ENCODE data around the gene AMOTL1. TPM values are rescaled to one million over a fixed set of nuclear protein-coding genes. Genes with fewer than 3 reads are reported as not detected.
"Not testable (repeated sequence)": the region's sequence is repeated elsewhere in the genome, so short reads cannot be mapped to it uniquely, and the experiment has no call there.

Gene AMOTL1
- total RNA-seq, 2 experiments from 2014 or later, result 3.9 to 4.6 TPM

GRCh38 chr11:94897330-94897768 lies 129.2 kb downstream of the AMOTL1 start:
- H3K4me1 Mint-ChIP-seq, result no peaks in the 10 kb centered on the region

GRCh38 chr11:94907226-94907625 lies 139.1 kb downstream of the AMOTL1 start:
- no peak overlapping the region for H3K27ac Mint-ChIP-seq

More at GRCh38 chr11:94897330-94897768, 129.2 kb downstream of the AMOTL1 start:
- H3K27ac Mint-ChIP-seq, result no peak overlapping the region
- DNase-seq (peak; percentile 53), ATAC-seq (no peak)
- no peaks in the 10 kb centered on the region for H3K36me3 Mint-ChIP-seq
- H3K4me3 Mint-ChIP-seq, result no peak overlapping the region
- H3K9me3 Mint-ChIP-seq (ENCODE audit: low read depth), result no peaks in the 10 kb centered on the region
- peaks cover 13% of the 10 kb centered on the region for H3K27me3 Mint-ChIP-seq
- CTCF ChIA-PET, result interaction anchor here (0.8 to 2.1 kb wide), 11 partner anchors 11 to 381 kb away, joined by 3 to 12 read pairs (median 4); no protein-coding TSS in a partner anchor

DNA sequence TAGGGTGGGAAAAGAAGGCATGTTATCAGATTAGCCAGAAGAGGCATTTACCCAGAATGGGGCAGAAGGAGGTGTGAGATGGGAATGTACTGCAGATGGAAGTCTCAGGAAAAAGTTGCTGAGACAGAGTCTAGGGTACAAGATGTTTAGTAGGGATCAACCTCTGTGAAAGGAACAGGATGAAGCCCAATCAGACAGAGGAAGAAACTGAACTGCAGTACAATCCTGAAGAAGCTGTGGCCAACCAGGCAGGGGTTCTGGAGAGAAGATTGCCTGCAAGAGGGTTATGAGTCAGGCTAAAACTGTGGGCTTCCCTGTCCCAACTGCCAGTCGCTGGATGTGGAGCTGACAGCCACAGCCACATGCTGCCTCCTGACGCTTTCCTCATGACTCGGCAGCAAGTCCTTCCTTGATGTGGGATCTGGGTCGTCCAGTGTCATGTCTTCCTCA lies 141.2 kb downstream of the AMOTL1 start:
- no peaks in the 10 kb centered on the region for H3K27me3 Mint-ChIP-seq
- CTCF ChIA-PET, result interaction anchor here (1.0 kb wide), 1 partner anchor 11 kb away, joined by 3 read pairs; no protein-coding TSS in a partner anchor
- ATAC-seq, result no peak

More at GRCh38 chr11:94907226-94907625, 139.1 kb downstream of the AMOTL1 start:
- CTCF ChIA-PET, result no interaction called here
- no peak overlapping the region for H3K4me3 Mint-ChIP-seq
- no peaks in the 10 kb centered on the region for H3K36me3 Mint-ChIP-seq
- ATAC-seq (no peak), DNase-seq (no peak)
- H3K9me3 Mint-ChIP-seq (ENCODE audit: low read depth), result no peaks in the 10 kb centered on the region
- no peaks in the 10 kb centered on the region for H3K4me1 Mint-ChIP-seq
- H3K27me3 Mint-ChIP-seq, result peaks cover 4% of the 10 kb centered on the region

DNA sequence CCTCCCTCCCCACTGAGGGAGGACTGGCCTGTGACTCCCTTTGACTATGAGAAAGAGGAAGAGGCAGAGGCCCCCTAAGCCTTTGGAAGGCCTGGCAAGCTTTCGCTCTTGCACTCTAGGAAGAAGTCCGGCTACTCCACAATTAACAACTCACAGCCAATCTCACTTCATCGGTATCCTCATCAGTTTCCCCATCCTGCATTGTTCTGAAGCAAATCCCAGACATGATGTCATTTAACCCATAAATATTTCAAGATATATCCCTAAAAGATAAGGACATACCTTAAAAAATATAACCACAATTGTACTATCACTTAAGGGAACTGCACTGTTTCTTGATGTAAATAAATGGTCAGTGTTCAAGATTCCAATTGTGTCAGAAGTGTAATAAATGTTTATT lies 142.1 kb downstream of the AMOTL1 start:
- no peak for ATAC-seq
- no peak for DNase-seq
- CTCF ChIA-PET, result interaction anchor here (1.0 kb wide), 1 partner anchor 12 kb away, joined by 3 read pairs; no protein-coding TSS in a partner anchor
- H3K27me3 Mint-ChIP-seq, result no peaks in the 10 kb centered on the region
- H3K27ac Mint-ChIP-seq, result no peak overlapping the region
- H3K36me3 Mint-ChIP-seq, result no peaks in the 10 kb centered on the region
- no peaks in the 10 kb centered on the region for H3K4me1 Mint-ChIP-seq
- H3K4me3 Mint-ChIP-seq, result no peak overlapping the region
- H3K9me3 Mint-ChIP-seq (ENCODE audit: low read depth), result no peaks in the 10 kb centered on the region

More for the DNA sequence above, 141.2 kb downstream of the AMOTL1 start:
- Mint-ChIP-seq H3K4me1 (no peaks in the 10 kb centered on the region), H3K27ac (no peak overlapping the region), H3K4me3 (no peak overlapping the region), H3K9me3 (ENCODE audit: low read depth) (no peaks in the 10 kb centered on the region), H3K36me3 (no peaks in the 10 kb centered on the region)
- DNase-seq, result no peak

DNA sequence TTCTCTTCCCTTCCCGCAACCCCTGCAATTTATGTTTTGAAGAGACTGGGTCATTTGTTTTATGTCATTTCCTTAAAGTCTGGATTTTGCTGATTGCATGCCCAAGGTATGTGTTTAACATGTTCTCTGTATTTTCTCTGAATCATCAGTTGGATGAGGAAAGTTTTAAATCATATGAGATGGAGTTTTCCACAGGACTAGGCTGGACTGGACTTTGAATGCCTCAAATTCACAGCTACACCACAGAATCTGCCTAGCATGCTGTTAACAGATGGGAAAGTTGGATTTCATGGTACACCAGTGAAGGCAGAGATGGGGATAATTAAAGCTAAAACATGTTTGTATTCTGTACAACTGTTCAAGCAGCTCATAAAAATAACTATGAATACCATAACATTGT lies 142.6 kb downstream of the AMOTL1 start:
- DNase-seq, result no peak
- CTCF ChIA-PET, result interaction anchor here (1.7 kb wide), 1 partner anchor 1554 kb away, joined by 3 read pairs; no protein-coding TSS in a partner anchor
- Mint-ChIP-seq H3K9me3 (ENCODE audit: low read depth) (no peaks in the 10 kb centered on the region), H3K27ac (no peak overlapping the region), H3K27me3 (no peaks in the 10 kb centered on the region), H3K4me1 (no peaks in the 10 kb centered on the region), H3K4me3 (no peak overlapping the region), H3K36me3 (no peaks in the 10 kb centered on the region)
- ATAC-seq, result no peak

DNA sequence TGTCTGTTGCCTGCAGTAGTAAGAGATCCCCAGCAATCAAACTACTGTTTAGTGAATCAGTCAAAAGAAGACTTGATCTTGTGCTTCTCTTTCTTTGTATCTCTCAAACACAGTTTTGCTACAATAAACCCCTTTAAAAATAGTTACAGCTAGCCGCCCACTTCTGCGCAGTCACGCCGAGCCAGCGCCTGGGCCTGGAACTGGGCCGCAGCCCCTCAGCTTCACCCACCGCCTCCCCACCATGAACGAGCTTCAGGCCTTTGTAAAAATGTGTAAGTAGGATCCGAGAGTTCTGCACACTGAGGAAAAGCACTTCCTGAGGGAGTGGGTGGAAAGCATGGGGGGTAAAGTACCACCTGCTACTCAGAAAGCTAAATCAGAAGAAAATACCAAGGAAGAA lies 144.7 kb downstream of the AMOTL1 start:
- DNase-seq (no peak), ATAC-seq (no peak)
- Mint-ChIP-seq H3K27ac (no peak overlapping the region), H3K4me1 (no peaks in the 10 kb centered on the region), H3K4me3 (no peak overlapping the region), H3K36me3 (no peaks in the 10 kb centered on the region), H3K9me3 (ENCODE audit: low read depth) (no peaks in the 10 kb centered on the region), H3K27me3 (no peaks in the 10 kb centered on the region)
- CTCF ChIA-PET, result no interaction called here

DNA sequence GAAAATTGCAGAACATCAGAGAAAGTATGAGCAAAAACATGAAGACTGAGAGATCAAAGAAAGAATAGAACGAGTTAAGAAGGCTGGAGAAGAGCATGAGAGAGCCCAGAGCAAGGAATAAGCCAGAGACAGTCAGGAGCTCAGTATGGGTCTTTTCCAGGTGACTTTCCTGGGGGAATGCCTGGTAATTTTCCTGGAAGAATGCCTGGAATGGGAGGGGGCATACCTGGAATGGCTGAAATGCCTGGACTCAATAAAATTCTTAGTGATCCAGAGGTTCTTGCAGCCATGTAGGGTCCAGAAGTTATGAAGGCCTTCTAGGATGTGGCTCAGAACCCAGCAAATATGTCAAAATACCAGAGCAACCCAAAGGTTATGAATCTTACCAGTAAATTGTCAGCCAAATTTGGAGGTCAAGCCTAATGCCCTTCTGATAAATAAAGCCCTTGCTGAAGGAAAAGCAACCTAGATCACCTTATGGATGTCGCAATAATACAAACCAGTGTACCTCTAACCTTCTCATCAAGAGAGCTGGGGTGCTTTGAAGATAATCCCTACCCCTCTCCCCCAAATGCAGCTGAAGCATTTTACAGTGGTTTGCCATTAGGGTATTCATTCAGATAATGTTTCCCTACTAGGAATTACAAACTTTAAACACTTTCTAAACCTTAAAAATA lies 145.7 kb downstream of the AMOTL1 start:
- DNase-seq; H3K27ac Mint-ChIP-seq; H3K27me3 Mint-ChIP-seq; H3K36me3 Mint-ChIP-seq; H3K4me3 Mint-ChIP-seq; CTCF ChIA-PET; H3K4me1 Mint-ChIP-seq; ATAC-seq; H3K9me3 Mint-ChIP-seq (ENCODE audit: low read depth): not testable (repeated sequence)

- Mint-ChIP-seq H3K36me3 (peaks cover 6% of the 10 kb centered on the region), H3K27me3 (no peaks in the 10 kb centered on the region)
Observed at GRCh38 chr11:94920311-94920710, 152.2 kb downstream of the AMOTL1 start.

DNA sequence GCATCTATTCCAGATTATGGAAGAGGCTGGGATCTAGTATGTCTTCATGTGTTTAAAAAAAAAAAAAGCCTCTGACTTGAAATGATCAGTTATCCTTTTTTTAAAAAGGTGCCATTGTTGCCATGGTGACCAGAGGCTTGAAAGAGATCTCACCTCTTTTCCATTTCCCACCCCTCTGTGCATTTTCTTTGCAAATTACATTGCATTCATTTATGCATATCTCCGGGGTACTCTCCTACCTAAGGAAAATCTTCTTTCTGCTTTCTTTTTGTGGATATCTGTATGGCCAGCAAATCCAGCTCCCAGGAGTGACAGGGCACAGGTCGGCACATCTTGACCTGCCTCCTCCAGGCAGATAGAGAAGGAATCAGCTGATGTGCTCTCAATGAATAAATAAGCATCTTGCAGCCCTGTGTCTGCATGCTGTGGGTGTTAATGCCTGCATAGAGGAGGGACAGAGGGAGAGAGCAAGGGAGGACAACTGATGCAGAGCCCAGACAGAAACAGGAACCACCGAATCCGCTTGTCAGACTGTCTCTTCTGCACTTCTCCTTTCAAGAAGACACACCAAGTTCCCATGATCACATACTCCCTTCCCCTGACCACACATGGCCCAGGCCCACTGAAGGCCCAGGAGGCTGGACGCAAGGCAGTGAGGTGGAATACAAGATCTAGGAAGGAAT lies 154.3 kb downstream of the AMOTL1 start:
- H3K9me3 Mint-ChIP-seq (ENCODE audit: low read depth), result peaks cover 11% of the 10 kb centered on the region
- DNase-seq (no peak), ATAC-seq (no peak)
- peaks cover 16% of the 10 kb centered on the region for H3K36me3 Mint-ChIP-seq
- no peak overlapping the region for H3K4me3 Mint-ChIP-seq
- peaks cover 20% of the 10 kb centered on the region for H3K4me1 Mint-ChIP-seq
- CTCF ChIA-PET, result interaction anchor here (1.4 kb wide), 1 partner anchor 147 kb away, joined by 3 read pairs; no protein-coding TSS in a partner anchor
- H3K27me3 Mint-ChIP-seq, result no peaks in the 10 kb centered on the region
- H3K27ac Mint-ChIP-seq, result no peak overlapping the region

More at GRCh38 chr11:94920311-94920710, 152.2 kb downstream of the AMOTL1 start:
- Mint-ChIP-seq H3K27ac (no peak overlapping the region), H3K9me3 (ENCODE audit: low read depth) (peaks cover 6% of the 10 kb centered on the region), H3K4me1 (peaks cover 12% of the 10 kb centered on the region), H3K4me3 (no peak overlapping the region)
- CTCF ChIA-PET, result no interaction called here
- DNase-seq, result no peak
- ATAC-seq, result no peak

- Mint-ChIP-seq H3K9me3 (ENCODE audit: low read depth) (peaks cover 11% of the 10 kb centered on the region), H3K36me3 (peaks cover 16% of the 10 kb centered on the region), H3K27ac (no peak overlapping the region), H3K27me3 (no peaks in the 10 kb centered on the region), H3K4me1 (peaks cover 20% of the 10 kb centered on the region), H3K4me3 (no peak overlapping the region)
- DNase-seq, result no peak
- no peak for ATAC-seq
- CTCF ChIA-PET, result interaction anchor here (1.4 kb wide), 1 partner anchor 147 kb away, joined by 3 read pairs; no protein-coding TSS in a partner anchor
Observed at GRCh38 chr11:94923004-94923334, 154.8 kb downstream of the AMOTL1 start.

DNA sequence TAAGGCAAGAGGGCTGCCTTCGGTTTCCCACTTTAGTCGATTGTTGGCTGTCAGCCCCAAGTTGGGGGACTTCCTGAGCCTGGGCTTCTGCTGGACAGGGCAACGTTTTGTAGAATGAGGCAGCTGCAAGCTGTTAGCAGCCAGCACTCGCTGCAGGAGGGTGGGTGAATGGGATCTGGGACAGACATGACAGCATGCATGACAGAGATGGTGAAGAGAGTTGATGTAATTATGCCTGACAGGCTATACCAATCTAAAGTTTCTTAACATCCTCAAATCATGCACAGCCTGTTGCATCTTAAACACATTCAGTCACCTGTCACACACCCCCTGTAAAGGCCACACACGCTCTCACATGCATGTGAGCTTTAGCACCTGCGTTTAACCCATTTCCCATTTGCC lies 156.0 kb downstream of the AMOTL1 start:
- CTCF ChIA-PET, result interaction anchor here (0.8 to 1.4 kb wide), 4 partner anchors 20 to 145 kb away, joined by 3 to 4 read pairs (median 3); no protein-coding TSS in a partner anchor
- peaks cover 16% of the 10 kb centered on the region for H3K36me3 Mint-ChIP-seq
- peak; percentile 35 for ATAC-seq
- DNase-seq, result no peak
- H3K4me3 Mint-ChIP-seq, result no peak overlapping the region
- H3K9me3 Mint-ChIP-seq (ENCODE audit: low read depth), result peaks cover 11% of the 10 kb centered on the region
- peaks cover 24% of the 10 kb centered on the region for H3K4me1 Mint-ChIP-seq
- no peaks in the 10 kb centered on the region for H3K27me3 Mint-ChIP-seq
- H3K27ac Mint-ChIP-seq, result peak overlapping the region; percentile 88

GRCh38 chr11:94924612-94925011 lies 156.5 kb downstream of the AMOTL1 start:
- CTCF ChIA-PET, result interaction anchor here (0.8 to 1.2 kb wide), 3 partner anchors 20 to 62 kb away, joined by 3 to 4 read pairs (median 3); no protein-coding TSS in a partner anchor
- Mint-ChIP-seq H3K4me1 (peaks cover 24% of the 10 kb centered on the region), H3K27ac (peak overlapping the region; percentile 88), H3K9me3 (ENCODE audit: low read depth) (peaks cover 11% of the 10 kb centered on the region), H3K4me3 (no peak overlapping the region), H3K36me3 (peaks cover 16% of the 10 kb centered on the region), H3K27me3 (no peaks in the 10 kb centered on the region)
- ATAC-seq, result peak; percentile 75
- DNase-seq, result peak; percentile 48

DNA sequence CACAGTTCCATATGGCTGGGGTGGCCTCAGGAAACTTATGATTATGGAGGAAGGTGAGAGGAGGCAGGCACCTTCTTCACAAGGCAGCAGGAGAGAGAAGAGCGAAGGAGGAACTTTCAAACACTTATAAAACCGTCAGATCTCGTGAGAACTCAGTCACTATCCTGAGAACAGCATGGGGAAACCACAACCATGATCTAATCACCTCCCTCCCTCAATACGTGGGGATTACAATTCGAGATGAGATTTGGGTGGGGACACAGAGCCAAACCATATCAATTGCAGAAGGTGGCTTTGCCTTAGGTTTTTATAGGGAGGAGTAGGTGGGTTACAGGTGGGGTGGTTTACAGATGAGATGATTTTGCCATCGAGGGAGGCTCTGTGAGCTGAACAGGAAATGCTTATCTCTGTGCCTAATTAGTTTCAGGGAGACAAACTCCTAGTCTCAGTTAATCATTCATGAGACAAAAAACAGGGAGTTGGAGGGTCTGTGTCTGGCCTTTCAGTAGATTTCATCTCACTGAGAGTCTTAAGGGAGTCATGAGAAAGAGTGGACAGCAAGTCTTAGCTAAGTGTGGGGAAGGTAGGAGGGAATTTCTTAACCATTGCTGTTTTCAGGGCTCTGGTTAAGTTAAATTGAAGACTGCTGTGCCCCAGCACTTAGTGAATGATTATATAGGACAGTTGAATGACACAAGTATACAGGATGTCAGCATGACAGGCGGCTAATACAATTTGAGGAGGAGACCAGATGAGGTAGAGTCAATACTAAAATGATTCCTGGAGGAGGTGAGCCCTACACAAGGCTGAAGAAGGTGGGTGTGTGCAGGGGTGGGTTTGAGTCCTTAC lies 157.5 kb downstream of the AMOTL1 start:
- Mint-ChIP-seq H3K27me3 (no peaks in the 10 kb centered on the region), H3K4me1 (peaks cover 24% of the 10 kb centered on the region), H3K9me3 (ENCODE audit: low read depth) (peaks cover 11% of the 10 kb centered on the region), H3K4me3 (no peak overlapping the region), H3K27ac (peak overlapping the region; percentile 88), H3K36me3 (peaks cover 16% of the 10 kb centered on the region)
- DNase-seq (no peak), ATAC-seq (no peak)
- CTCF ChIA-PET, result no interaction called here
